Duodenal mucosa (tissue), 2 donors: ENCODE results near the gene PTGDS.
A peak's percentile ranks its signal among the peaks of the same experiment; 100 is the strongest.

Source experiments
- H3K27ac ChIP-seq: one replicate; pipeline ENCODE4 v1.7.0; 2013; ENCODE audit warnings: low read depth, low read length
- H3K27me3 ChIP-seq, 2 donors: one replicate each; pipeline ENCODE4 v1.7.0; 2013; ENCODE audit warnings: low read length in 2 of 2, control low read depth in 1 of 2; ENCODE audit not compliant: insufficient read depth in 2 of 2, control insufficient read depth in 1 of 2
- H3K36me3 ChIP-seq, 2 donors: one replicate each; pipeline ENCODE4 v1.7.0; 2013; ENCODE audit warnings: low read length in 2 of 2, control low read depth in 1 of 2; ENCODE audit not compliant: insufficient read depth in 2 of 2, control insufficient read depth in 1 of 2
- H3K4me1 ChIP-seq, 2 donors: one replicate each; pipeline ENCODE4 v1.7.0; 2013; ENCODE audit warnings: low read length in 2 of 2, control low read depth in 1 of 2; ENCODE audit not compliant: insufficient read depth in 2 of 2, control insufficient read depth in 1 of 2
- H3K4me3 ChIP-seq, 2 donors: one replicate each; pipeline ENCODE4 v1.7.0; 2013; ENCODE audit warnings: low read length in 2 of 2, low read depth in 1 of 2
- H3K9ac ChIP-seq, 2 donors: one replicate each; pipeline ENCODE4 v1.7.0; 2013; ENCODE audit warnings: low read length in 2 of 2, low read depth in 1 of 2
- H3K9me3 ChIP-seq, 2 donors: one replicate each; pipeline ENCODE4 v1.7.0; 2013; ENCODE audit warnings: low read length in 2 of 2, control low read depth in 1 of 2; ENCODE audit not compliant: control insufficient read depth in 1 of 2

Gene PTGDS

DNA sequence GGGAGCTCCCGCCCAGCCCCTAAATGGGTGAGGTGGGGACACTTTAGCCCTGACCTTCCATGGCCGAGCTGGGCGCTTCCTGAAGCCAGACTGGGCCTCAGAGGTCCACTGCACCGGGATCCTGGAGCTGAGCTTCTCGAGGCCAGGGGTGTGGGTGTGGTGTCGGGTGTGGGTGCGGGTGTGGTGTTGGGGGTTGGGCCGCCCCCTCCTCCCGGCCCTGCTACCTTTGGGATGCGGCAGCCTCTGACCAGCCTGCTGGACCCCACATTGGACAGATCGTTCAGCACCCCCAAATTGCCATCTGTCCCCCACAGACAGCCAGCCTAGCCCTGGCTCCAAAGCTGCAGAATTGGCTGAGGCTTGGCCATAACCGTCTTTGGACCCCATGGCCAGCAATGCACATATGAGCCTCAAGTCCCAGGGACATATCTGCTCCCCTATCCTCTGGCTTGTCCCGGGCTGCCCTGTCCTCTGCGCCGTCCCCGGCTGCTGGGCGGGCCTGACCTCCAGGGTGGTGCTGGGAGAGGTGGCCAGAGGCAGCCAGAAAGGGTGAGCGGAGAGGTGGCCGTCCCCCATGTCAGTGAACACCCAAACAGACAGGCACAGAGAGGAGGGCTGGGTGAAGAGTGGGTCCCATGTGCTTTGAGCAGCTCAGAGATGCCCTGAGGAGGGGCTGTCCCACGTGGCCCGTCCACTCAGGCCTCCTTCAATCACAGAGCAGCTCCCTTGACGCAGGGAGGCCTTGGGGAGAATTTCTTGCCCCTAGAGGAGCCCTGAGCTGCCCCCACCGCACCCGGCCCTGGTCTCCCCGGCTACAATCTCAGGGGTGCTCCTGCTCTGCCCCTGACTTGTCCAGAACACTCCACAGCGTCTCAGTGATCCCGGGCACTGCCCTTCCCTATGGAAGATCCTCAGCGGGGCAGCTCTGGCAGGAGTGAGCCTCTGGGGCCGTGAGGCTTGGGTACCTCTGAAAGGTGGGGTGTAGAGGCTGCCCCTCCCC is 3.4 kb upstream of the PTGDS start:
- H3K4me1 ChIP-seq = peaks cover 0 to 13% of the 10 kb centered on the region in 2 donors
- peaks cover 0 to 16% of the 10 kb centered on the region in 2 donors for H3K27me3 ChIP-seq
- no peaks in the 10 kb centered on the region for H3K36me3 ChIP-seq
- no peaks in the 10 kb centered on the region for H3K9me3 ChIP-seq
- H3K27ac ChIP-seq = no peak overlapping the region
- no peak overlapping the region for H3K4me3 ChIP-seq
- H3K9ac ChIP-seq = no peak overlapping the region

GRCh38 chr9:136974817-136975535 is 2.3 kb upstream of the PTGDS start:
- Histone ChIP-seq H3K36me3 (no peaks in the 10 kb centered on the region), H3K9me3 (no peaks in the 10 kb centered on the region), H3K9ac (no peak overlapping the region), H3K27me3 (peaks cover 0 to 16% of the 10 kb centered on the region in 2 donors), H3K4me1 (peaks cover 0 to 13% of the 10 kb centered on the region in 2 donors), H3K27ac (no peak overlapping the region), H3K4me3 (no peak overlapping the region)

DNA sequence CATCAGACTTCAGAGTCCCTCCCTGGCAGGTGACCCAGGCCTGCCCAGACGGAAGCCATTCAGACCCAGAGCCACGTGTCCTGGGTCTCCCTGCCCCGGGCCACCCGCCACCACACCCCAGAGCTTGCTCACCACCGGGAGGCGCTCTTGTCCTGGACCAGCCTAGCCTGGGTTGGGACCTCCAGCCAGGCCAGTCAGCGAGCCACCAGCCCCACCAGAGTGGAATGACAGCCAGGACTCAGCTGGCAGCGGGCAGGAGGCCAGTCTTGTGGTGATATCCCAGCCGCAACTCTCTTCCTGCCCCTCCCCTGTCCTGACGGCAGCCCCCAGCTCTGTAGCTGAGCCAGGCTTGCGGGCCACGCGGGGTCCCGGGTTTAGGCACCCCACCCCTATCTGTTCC is 1.7 kb upstream of the PTGDS start:
- peaks cover 0 to 13% of the 10 kb centered on the region in 2 donors for H3K4me1 ChIP-seq
- H3K27me3 ChIP-seq = peaks cover 0 to 16% of the 10 kb centered on the region in 2 donors
- no peaks in the 10 kb centered on the region for H3K36me3 ChIP-seq
- no peak overlapping the region for H3K9ac ChIP-seq
- H3K9me3 ChIP-seq = no peaks in the 10 kb centered on the region
- no peak overlapping the region for H3K27ac ChIP-seq
- H3K4me3 ChIP-seq = no peak overlapping the region

DNA sequence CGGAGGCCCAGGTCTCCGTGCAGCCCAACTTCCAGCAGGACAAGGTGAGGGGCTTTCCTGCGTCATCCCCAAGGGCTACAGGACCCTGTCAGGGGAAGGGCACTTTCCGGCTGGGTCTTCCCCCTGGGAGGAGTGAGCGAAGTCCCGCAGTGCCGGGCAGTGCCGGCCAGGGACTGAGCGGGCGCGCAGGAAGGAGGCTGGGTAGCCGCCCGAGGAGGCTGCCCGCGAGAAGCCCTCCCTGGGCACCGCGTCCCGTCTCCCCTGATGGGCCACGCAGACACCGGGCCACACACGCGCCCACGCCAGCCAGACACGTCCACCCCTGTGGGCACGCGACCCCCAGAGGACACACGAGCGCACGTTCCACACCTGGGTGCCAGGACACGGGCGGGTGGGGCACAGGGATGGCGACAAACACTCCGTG is 357 bp downstream of the PTGDS start:
- H3K4me3 ChIP-seq = peak overlapping the region; percentile 40 to 45
- H3K9ac ChIP-seq = no peak overlapping the region
- H3K27me3 ChIP-seq = peaks cover 0 to 16% of the 10 kb centered on the region in 2 donors
- H3K36me3 ChIP-seq = no peaks in the 10 kb centered on the region
- H3K27ac ChIP-seq = no peak overlapping the region
- H3K4me1 ChIP-seq = peaks cover 0 to 13% of the 10 kb centered on the region in 2 donors
- H3K9me3 ChIP-seq = no peaks in the 10 kb centered on the region

- no peak overlapping the region for H3K27ac ChIP-seq
Observed at GRCh38 chr9:136978073-136978864, 965 bp downstream of the PTGDS start.

GRCh38 chr9:136978865-136979544 is 1.7 kb downstream of the PTGDS start:
- Histone ChIP-seq H3K4me3 (no peak overlapping the region), H3K27ac (no peak overlapping the region), H3K27me3 (peaks cover 6 to 21% of the 10 kb centered on the region in 2 donors), H3K4me1 (peaks cover 0 to 13% of the 10 kb centered on the region in 2 donors), H3K36me3 (no peaks in the 10 kb centered on the region), H3K9me3 (no peaks in the 10 kb centered on the region), H3K9ac (no peak overlapping the region)

More at GRCh38 chr9:136978073-136978864, 965 bp downstream of the PTGDS start:
- H3K4me3 ChIP-seq = peak overlapping the region; percentile 40 to 45
- no peaks in the 10 kb centered on the region for H3K9me3 ChIP-seq
- peaks cover 1 to 16% of the 10 kb centered on the region in 2 donors for H3K27me3 ChIP-seq
- H3K4me1 ChIP-seq = peaks cover 0 to 13% of the 10 kb centered on the region in 2 donors
- H3K36me3 ChIP-seq = no peaks in the 10 kb centered on the region
- no peak overlapping the region for H3K9ac ChIP-seq

DNA sequence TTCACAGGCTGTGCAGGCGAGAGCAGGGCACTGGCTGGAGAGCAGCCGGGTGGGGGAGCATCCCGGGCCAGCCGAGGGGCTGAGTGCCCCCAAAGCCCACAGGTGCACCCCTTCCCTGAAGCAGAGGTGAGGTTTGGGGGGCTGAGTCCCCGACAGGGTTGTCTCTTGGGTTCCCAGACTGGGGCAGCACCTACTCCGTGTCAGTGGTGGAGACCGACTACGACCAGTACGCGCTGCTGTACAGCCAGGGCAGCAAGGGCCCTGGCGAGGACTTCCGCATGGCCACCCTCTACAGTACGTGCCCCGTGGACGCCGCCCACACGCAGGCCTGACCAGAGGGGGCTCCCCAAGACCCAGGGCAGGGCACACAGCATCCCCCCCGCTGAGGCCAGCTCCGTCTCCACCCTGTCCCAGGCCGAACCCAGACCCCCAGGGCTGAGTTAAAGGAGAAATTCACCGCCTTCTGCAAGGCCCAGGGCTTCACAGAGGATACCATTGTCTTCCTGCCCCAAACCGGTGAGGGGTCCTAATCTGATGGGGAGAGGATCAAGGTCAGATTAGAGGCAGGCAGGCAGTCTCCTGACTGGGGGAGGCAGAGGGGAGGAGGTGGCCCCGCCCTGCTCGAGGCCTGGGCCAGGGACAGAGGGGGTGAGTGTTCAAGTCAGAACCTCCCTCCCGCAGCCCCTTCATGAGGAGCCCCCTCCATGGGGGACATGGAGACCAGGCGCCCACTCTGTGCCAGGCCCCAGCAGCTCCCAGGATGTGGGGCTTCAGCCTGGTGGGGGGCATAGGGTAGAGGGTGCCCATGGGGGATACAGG is 2.7 kb downstream of the PTGDS start:
- H3K27ac ChIP-seq = no peak overlapping the region
- H3K36me3 ChIP-seq = no peaks in the 10 kb centered on the region
- H3K4me1 ChIP-seq = peaks cover 0 to 13% of the 10 kb centered on the region in 2 donors
- H3K9me3 ChIP-seq = no peaks in the 10 kb centered on the region
- H3K27me3 ChIP-seq = peaks cover 15 to 31% of the 10 kb centered on the region in 2 donors
- no peak overlapping the region for H3K4me3 ChIP-seq
- no peak overlapping the region for H3K9ac ChIP-seq

DNA sequence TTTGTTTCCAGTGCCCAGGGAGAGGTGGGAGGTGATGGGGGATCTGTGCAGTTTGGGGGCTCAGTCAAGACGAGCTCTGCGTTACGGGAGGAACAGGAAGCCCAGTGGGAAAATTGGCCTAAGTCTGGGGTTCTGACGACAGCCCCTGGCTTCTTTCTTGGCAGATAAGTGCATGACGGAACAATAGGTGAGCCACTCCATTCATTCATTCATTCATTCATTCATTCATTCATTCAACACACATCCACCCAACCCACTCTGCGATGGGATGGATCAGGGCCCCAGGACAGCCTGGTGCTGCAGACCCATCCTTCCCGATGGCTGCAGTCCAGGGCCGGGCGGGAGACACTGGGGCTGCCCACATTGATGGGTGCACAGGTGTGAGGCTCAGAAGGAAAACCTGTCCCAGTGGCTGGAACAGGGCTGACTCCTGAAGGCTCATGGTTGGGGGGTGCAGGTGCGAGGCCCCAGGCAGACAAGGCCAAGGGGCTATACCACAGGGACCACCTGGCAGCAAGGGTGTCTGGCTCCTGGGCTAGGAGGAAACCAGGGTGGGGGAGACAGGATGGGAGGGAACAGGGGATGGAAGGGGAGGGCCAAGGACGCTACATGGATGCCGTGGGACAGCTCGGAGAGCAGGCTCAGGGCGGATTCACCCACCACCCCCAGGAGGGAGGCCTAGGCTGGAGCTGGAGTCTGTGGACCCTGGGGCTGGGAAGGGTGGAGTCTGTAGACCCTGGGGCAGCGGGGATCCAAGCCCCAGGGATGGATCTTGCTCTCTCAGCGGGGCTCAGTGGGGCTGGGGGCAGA is 3.6 kb downstream of the PTGDS start:
- Histone ChIP-seq H3K36me3 (no peaks in the 10 kb centered on the region), H3K4me3 (no peak overlapping the region), H3K27ac (no peak overlapping the region), H3K9me3 (no peaks in the 10 kb centered on the region), H3K27me3 (peaks cover 18 to 31% of the 10 kb centered on the region in 2 donors), H3K4me1 (peaks cover 0 to 11% of the 10 kb centered on the region in 2 donors), H3K9ac (no peak overlapping the region)
